Measurements from ENCODE around the gene LPAR5. TPM values are rescaled to one million over a fixed set of nuclear protein-coding genes. Genes with fewer than 3 reads are reported as not detected.
A peak's percentile ranks its signal among the peaks of the same experiment; 100 is the strongest.

LPAR5 gene
- total RNA-seq, 4 donors from 2014 or later: 18.7 to 36.2 (median 25.3) TPM

DNA sequence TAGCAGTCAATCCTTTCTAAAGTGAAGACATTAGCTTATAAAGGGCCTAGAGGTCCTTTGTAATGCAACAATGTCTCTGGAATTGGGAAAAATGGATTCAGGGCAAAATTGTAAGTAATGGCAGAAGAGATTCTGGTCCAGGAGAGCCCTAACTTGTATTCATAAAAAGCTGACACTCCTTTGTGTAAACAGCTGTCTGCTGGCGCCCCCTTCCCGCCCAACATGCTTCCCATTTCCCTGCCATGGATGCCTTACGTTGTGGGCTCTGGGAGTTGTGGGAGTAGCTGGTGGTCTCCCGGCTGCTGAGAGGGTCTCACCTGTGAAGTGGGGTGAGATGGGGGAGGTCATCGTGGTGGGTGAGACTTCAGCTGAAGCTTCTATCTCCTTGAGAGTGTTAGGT, 9.1 kb upstream of the LPAR5 start:
- peak in 1 of 3 donors; percentile 72 for DNase-seq
- peak overlapping the region in 2 of 4 donors; percentile 13 to 49 for H3K27ac ChIP-seq
- no peaks in the 10 kb centered on the region for H3K27me3 ChIP-seq
- H3K36me3 ChIP-seq: peaks cover 0 to 16% (median 0%) of the 10 kb centered on the region in 3 donors
- TF ChIP-seq POLR2A (IDR thresholded peaks at IDR 0.05): no peak
- TF ChIP-seq, protein P1, sequence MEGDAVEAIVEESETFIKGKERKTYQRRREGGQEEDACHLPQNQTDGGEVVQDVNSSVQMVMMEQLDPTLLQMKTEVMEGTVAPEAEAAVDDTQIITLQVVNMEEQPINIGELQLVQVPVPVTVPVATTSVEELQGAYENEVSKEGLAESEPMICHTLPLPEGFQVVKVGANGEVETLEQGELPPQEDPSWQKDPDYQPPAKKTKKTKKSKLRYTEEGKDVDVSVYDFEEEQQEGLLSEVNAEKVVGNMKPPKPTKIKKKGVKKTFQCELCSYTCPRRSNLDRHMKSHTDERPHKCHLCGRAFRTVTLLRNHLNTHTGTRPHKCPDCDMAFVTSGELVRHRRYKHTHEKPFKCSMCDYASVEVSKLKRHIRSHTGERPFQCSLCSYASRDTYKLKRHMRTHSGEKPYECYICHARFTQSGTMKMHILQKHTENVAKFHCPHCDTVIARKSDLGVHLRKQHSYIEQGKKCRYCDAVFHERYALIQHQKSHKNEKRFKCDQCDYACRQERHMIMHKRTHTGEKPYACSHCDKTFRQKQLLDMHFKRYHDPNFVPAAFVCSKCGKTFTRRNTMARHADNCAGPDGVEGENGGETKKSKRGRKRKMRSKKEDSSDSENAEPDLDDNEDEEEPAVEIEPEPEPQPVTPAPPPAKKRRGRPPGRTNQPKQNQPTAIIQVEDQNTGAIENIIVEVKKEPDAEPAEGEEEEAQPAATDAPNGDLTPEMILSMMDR (IDR thresholded peaks at IDR 0.05): peak in 3 of 6 experiments; percentile 26 to 52 (median 35)
- no peaks in the 10 kb centered on the region for H3K9me3 ChIP-seq
- peaks cover 0 to 18% (median 5%) of the 10 kb centered on the region in 4 donors for H3K4me1 ChIP-seq
- no peak overlapping the region for H3K4me3 ChIP-seq

DNA sequence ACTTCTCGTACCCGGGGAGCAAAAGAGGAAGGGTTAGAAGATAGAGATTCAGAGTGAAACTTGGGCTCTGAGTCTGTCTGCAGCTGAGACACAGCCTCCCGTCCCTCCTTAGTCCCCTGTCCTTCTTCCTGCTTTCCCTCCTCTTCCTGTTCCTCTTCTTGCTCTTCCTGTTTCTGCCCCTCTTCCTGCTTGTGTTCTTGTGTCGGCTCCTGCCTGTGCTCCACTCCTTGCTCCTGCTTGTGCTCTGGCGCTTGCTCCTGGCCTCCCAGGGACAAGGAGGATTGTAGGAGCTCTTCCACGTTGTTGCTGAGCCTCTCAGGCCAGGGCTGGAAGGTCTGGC, 8.5 kb upstream of the LPAR5 start:
- no peak for DNase-seq
- H3K9me3 ChIP-seq: no peaks in the 10 kb centered on the region
- peak overlapping the region in 2 of 4 donors; percentile 13 to 49 for H3K27ac ChIP-seq
- H3K4me3 ChIP-seq: no peak overlapping the region
- peaks cover 0 to 10% (median 0%) of the 10 kb centered on the region in 3 donors for H3K36me3 ChIP-seq
- H3K4me1 ChIP-seq: peaks cover 0 to 18% (median 5%) of the 10 kb centered on the region in 4 donors
- TF ChIP-seq POLR2A (IDR thresholded peaks at IDR 0.05): no peak
- TF ChIP-seq, protein P1 (IDR thresholded peaks at IDR 0.05): no peak
- H3K27me3 ChIP-seq: no peaks in the 10 kb centered on the region

DNA sequence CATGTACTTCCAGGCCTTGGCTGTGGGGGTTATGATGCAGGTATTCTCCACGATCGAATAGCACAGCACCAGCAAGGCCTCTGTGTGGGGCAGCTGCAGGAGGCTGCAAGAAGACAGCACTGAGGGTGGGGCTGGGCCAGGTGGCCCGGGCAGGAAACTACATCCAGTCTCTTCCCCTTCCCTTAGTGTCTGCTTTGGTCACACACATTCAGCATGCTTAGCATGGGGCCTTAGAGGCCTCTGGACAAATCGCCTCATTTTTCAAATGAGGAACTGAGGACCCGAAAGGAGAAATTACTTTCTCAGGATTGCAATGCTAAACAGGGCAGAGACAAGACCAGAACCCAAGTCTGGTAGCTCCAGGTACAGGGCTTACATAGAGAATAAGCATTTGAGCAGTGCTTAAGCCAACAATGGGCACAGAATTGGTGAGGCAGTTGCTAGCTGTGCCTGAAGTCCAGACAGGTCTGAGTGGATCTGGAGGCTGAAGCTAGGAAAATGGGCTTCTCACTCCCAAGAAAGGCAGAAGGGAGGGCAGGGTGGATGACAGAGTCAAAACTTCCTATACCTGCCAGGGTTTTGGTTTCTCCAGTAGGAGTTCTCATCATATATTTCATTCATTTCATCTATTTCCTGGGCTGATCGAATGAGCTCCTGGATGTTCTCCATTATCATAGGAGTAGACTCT, 8.0 kb upstream of the LPAR5 start:
- peak overlapping the region in 2 of 4 donors; percentile 43 to 49 for H3K27ac ChIP-seq
- H3K27me3 ChIP-seq: no peaks in the 10 kb centered on the region
- H3K4me3 ChIP-seq: no peak overlapping the region
- peak in 1 of 3 donors; percentile 50 for DNase-seq
- peaks cover 0 to 18% (median 7%) of the 10 kb centered on the region in 4 donors for H3K4me1 ChIP-seq
- no peaks in the 10 kb centered on the region for H3K9me3 ChIP-seq
- TF ChIP-seq POLR2A (IDR thresholded peaks at IDR 0.05): no peak
- TF ChIP-seq, protein P1 (IDR thresholded peaks at IDR 0.05): no peak
- peaks cover 0 to 7% (median 0%) of the 10 kb centered on the region in 3 donors for H3K36me3 ChIP-seq

DNA sequence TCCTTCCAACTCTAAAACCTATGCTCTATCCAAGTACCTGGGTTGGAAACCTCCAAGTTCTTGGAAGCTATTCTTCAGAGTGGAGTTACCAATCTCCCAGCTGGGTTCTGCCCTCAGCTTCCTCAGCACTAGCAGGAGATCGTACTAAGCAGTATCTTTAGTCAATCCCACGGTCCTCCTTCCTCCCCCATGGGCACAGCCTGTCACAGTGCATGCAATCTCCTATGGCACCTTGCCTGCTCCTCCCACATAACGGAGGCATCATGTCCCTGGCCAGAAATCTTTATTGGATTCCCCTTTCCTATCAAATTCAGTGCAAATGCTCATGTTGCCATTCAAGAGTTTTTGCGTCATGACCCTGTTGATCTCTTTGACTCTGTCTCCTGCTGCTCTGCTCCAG, 5.4 kb upstream of the LPAR5 start:
- Histone ChIP-seq H3K27ac (no peak overlapping the region), H3K4me1 (peaks cover 0 to 8% (median 3%) of the 10 kb centered on the region in 4 donors), H3K27me3 (no peaks in the 10 kb centered on the region), H3K36me3 (no peaks in the 10 kb centered on the region), H3K4me3 (no peak overlapping the region), H3K9me3 (no peaks in the 10 kb centered on the region)
- no peak for DNase-seq
- TF ChIP-seq, protein P1 (IDR thresholded peaks at IDR 0.05): no peak
- no peak for TF ChIP-seq POLR2A (IDR thresholded peaks at IDR 0.05)

DNA sequence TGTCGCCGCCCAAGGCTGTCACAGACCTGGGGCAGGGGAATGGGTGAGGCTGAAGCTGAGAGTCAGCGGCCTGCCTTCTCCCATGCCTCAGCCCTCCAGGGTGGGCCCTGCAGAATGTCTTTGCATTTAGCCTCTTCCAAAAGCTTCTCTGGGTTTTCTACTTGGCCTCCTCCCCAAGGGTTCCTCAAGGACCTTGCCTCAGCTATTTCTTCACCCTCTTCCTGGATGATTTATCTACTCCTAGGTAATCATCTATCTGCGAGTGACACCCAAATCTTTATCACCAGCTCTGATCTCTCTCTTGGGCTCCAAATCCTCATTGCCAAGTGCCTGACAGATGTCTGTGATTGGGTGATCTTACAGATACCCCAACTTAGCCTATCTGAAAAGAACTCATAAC, 4.7 kb upstream of the LPAR5 start:
- no peaks in the 10 kb centered on the region for H3K9me3 ChIP-seq
- no peak for TF ChIP-seq POLR2A (IDR thresholded peaks at IDR 0.05)
- TF ChIP-seq, protein P1 (IDR thresholded peaks at IDR 0.05): no peak

More for the DNA sequence above, 4.7 kb upstream of the LPAR5 start:
- Histone ChIP-seq H3K27me3 (no peaks in the 10 kb centered on the region), H3K4me3 (no peak overlapping the region), H3K27ac (no peak overlapping the region), H3K4me1 (peaks cover 0 to 6% (median 3%) of the 10 kb centered on the region in 4 donors), H3K36me3 (no peaks in the 10 kb centered on the region)
- DNase-seq: no peak

All from Peyer's patch (tissue), 4 donors.